SK-N-MC (cell line): Measurements from ENCODE around the gene ZER1.

Experiments
- EZH2 ChIP-seq: fragments of 200-600 bp; sonication (generic); IDR thresholded peaks from one replicate; pipeline ENCODE4 v1.6.1; 2017; ENCODE audit warnings: antibody characterized with exemption
- FOXP2 ChIP-seq: optimal IDR thresholded peaks from 2 replicates; pipeline ENCODE3; 2011; ENCODE audit warnings: mild to moderate bottlenecking, moderate library complexity; ENCODE audit not compliant: insufficient read depth; ENCODE audit errors: extremely low read length, control extremely low read depth
- POLR2AphosphoS5 ChIP-seq: IDR thresholded peaks from 2 replicates; pipeline ENCODE4 v1.6.1; 2012; ENCODE audit warnings: mild to moderate bottlenecking, low read depth, low read length, borderline replicate concordance

- TF ChIP-seq POLR2AphosphoS5 (no peak), EZH2 (no peak), FOXP2 (no peak)
Measured at GRCh38 chr9:128762671-128763449, 8.9 kb downstream of the ZER1 start.
